Erythroblast (primary cell): Measurements from ENCODE around the gene UBAC2.

ENCODE experiments used
- GATA1 ChIP-seq: IDR thresholded peaks from 2 replicates; pipeline ENCODE4 v1.6.1; 2011; ENCODE audit warnings: low read depth, mild to moderate bottlenecking, control low read depth, low read length, moderate library complexity
- POLR2A ChIP-seq: IDR thresholded peaks from 2 replicates; pipeline ENCODE4 v1.6.1; 2011; ENCODE audit warnings: mild to moderate bottlenecking, low read length

- TF ChIP-seq POLR2A: no peak
- TF ChIP-seq GATA1: no peak
These were observed 172.8 kb downstream of the UBAC2 start for GRCh38 chr13:99373436-99373835.
